HCT116 (cell line): ENCODE results near the gene ANKS1A. TPM values are rescaled to one million over a fixed set of nuclear protein-coding genes. Genes with fewer than 3 reads are reported as not detected.

Source experiments
- ATAC-seq: fragments of 200-7000 bp; cut with Tn5 transposase; 2 replicates; pipeline ENCODE4 v1.9.1; 2020; ENCODE audit warnings: mild to moderate bottlenecking, moderate library complexity
- BruUV-seq: library from RNA; stranded (reverse); fragments of 400-500 nt; replicated peaks from 2 replicates; lab custom pipeline; 2021; lab: Mats Ljungman, UMichigan
- CTCF ChIA-PET: fragments of 300-600 bp; sonication (Branson Sonifier 250); formaldehyde crosslinking; loops from one replicate; lab custom pipeline; 2021; ENCODE audit warnings: antibody characterized with exemption; lab: Charles Lee
- POLR2A ChIA-PET: fragments of 300-600, 350-600 bp; sonication (Branson Sonifier 250); formaldehyde crosslinking; loops from one replicate; lab custom pipeline; 2021; ENCODE audit warnings: antibody characterized with exemption; lab: Charles Lee
- RAD21 ChIA-PET, 2 experiments: fragments of 300-600 bp; sonication (Branson Sonifier 250); formaldehyde crosslinking; loops; one replicate each; lab custom pipeline; 2023; ENCODE audit warnings: low total read pairs in 2 of 2; ENCODE audit not compliant: uncharacterized antibody in 2 of 2, unreplicated experiment in 2 of 2, low non-redundant PET in 1 of 2; lab: Charles Lee
- DNase-seq: peaks from one replicate; pipeline ENCODE4 v3.0.0-alpha.2; 2010; ENCODE audit warnings: low read depth, low spot score
- H2AFZ ChIP-seq: fragments of 200-600 bp; shearing (Covaris generic), sonication (generic); 2 replicates; pipeline ENCODE4 v1.6.1; 2017; ENCODE audit warnings: low read depth, mixed run types, mixed read lengths, antibody characterized with exemption, low read length; ENCODE audit not compliant: poor library complexity, severe bottlenecking
- H3K27ac ChIP-seq: 2 replicates; pipeline ENCODE4 v1.5.1; 2012; ENCODE audit warnings: low read depth, low read length
- H3K27me3 ChIP-seq: fragments of 200-600 bp; sonication (generic); 2 replicates; pipeline ENCODE4 v1.6.1; 2016; ENCODE audit warnings: mixed run types, low read length, mixed read lengths; ENCODE audit not compliant: insufficient read depth
- H3K36me3 ChIP-seq, 2 experiments: fragments of 200-500 bp in 1 of 2; fragments of 200-600 bp in 1 of 2; sonication (Bioruptor generic) in 1 of 2; sonication (generic) in 1 of 2; 2 replicates each; pipeline versions ENCODE4 v1.5.1 to v1.6.1; 2014 to 2016; ENCODE audit warnings: low read length in 2 of 2, inconsistent platforms in 1 of 2, mixed read lengths in 1 of 2, mixed run types in 1 of 2; ENCODE audit not compliant: insufficient read depth in 2 of 2, control insufficient read depth in 1 of 2
- H3K4me1 ChIP-seq, 2 experiments: fragments of 200-600 bp in 1 of 2; sonication (generic) in 1 of 2; 2 replicates each; pipeline versions ENCODE4 v1.5.1 to v1.6.1; 2012 to 2017; ENCODE audit warnings: low read length in 2 of 2, inconsistent platforms in 1 of 2, mild to moderate bottlenecking in 1 of 2, mixed read lengths in 1 of 2, mixed run types in 1 of 2, moderate library complexity in 1 of 2; ENCODE audit not compliant: insufficient read depth in 2 of 2, control insufficient read depth in 1 of 2
- H3K4me2 ChIP-seq: fragments of 200-600 bp; sonication (generic); 2 replicates; pipeline ENCODE4 v1.6.1; 2017; ENCODE audit warnings: mixed run types, low read length, mixed read lengths
- H3K4me3 ChIP-seq, 2 experiments: fragments of 200-600 bp in 1 of 2; sonication (generic) in 1 of 2; replicated peaks in 1 of 2; 2 replicates each; pipeline ENCODE4 v1.5.1; 2011 to 2016; ENCODE audit warnings: low read length in 2 of 2, control low read depth in 1 of 2, low read depth in 1 of 2, mild to moderate bottlenecking in 1 of 2, mixed read lengths in 1 of 2, mixed run types in 1 of 2
- H3K79me2 ChIP-seq: fragments of 200-600 bp; sonication (generic); 2 replicates; pipeline ENCODE4 v1.6.1; 2017; ENCODE audit warnings: mild to moderate bottlenecking, mixed run types, low read length, moderate library complexity, mixed read lengths; ENCODE audit not compliant: insufficient read depth
- H3K9ac ChIP-seq: fragments of 200-600 bp; sonication (generic); 2 replicates; pipeline ENCODE4 v1.6.1; 2016; ENCODE audit warnings: low read length, mixed read lengths
- H3K9me2 ChIP-seq: fragments of 200-600 bp; sonication (generic), shearing (Covaris generic); 2 replicates; pipeline ENCODE4 v1.6.1; 2017; ENCODE audit warnings: mixed run types, mild to moderate bottlenecking, moderate library complexity; ENCODE audit not compliant: insufficient read depth
- H3K9me3 ChIP-seq, 2 experiments: fragments of 200-500 bp in 1 of 2; fragments of 200-600 bp in 1 of 2; sonication (Bioruptor generic) in 1 of 2; sonication (generic) in 1 of 2; 2 replicates each; pipeline ENCODE4 v1.6.1; 2014 to 2017; ENCODE audit warnings: low read length in 2 of 2, mixed read lengths in 2 of 2, inconsistent platforms in 1 of 2, low read depth in 1 of 2, mild to moderate bottlenecking in 1 of 2, mixed run types in 1 of 2, moderate library complexity in 1 of 2; ENCODE audit not compliant: control insufficient read depth in 1 of 2, insufficient read depth in 1 of 2
- H4K20me1 ChIP-seq: fragments of 200-600 bp; sonication (generic), shearing (Covaris generic); 2 replicates; pipeline ENCODE4 v1.6.1; 2017; ENCODE audit warnings: mixed run types, mild to moderate bottlenecking, moderate library complexity; ENCODE audit not compliant: insufficient read depth
- CBX3 ChIP-seq: IDR thresholded peaks from 2 replicates; pipeline ENCODE4 v1.6.1; 2012; ENCODE audit warnings: low read depth
- CEBPB ChIP-seq: IDR thresholded peaks from 2 replicates; pipeline ENCODE4 v1.6.1; 2012; ENCODE audit warnings: low read depth
- CTCF ChIP-seq, 3 experiments: fragments of 200-600 bp in 1 of 3; sonication (generic) in 1 of 3; IDR thresholded peaks in 2 of 3; conservative IDR thresholded peaks in 1 of 3; 2 replicates each; pipeline ENCODE4 v1.5.1; 2012 to 2017; ENCODE audit warnings: low read depth in 2 of 3, low read length in 2 of 3, antibody characterized with exemption in 1 of 3, borderline replicate concordance in 1 of 3, control low read depth in 1 of 3, mild to moderate bottlenecking in 1 of 3, mixed read lengths in 1 of 3, mixed run types in 1 of 3, moderate library complexity in 1 of 3; ENCODE audit not compliant: insufficient read depth in 1 of 3
- JUND ChIP-seq: IDR thresholded peaks from 2 replicates; pipeline ENCODE4 v1.6.1; 2012
- POLR2A ChIP-seq: IDR thresholded peaks from 2 replicates; pipeline ENCODE4 v1.7.0; 2011; ENCODE audit warnings: borderline replicate concordance; ENCODE audit not compliant: insufficient read depth, insufficient read length; ENCODE audit errors: extremely low read depth
- RAD21 ChIP-seq: IDR thresholded peaks from 2 replicates; pipeline ENCODE4 v1.6.1; 2012; ENCODE audit warnings: low read depth, mild to moderate bottlenecking
- SP1 ChIP-seq: IDR thresholded peaks from 2 replicates; pipeline ENCODE4 v1.6.1; 2012; ENCODE audit warnings: low read depth
- SRF ChIP-seq: IDR thresholded peaks from 2 replicates; pipeline ENCODE4 v1.6.1; 2012; ENCODE audit warnings: low read depth
- TCF7L2 ChIP-seq: IDR thresholded peaks from 2 replicates; pipeline ENCODE4 v1.7.0; 2011; ENCODE audit warnings: borderline replicate concordance, inconsistent platforms; ENCODE audit not compliant: insufficient read depth, insufficient read length; ENCODE audit errors: extremely low read depth
- ZFX ChIP-seq: fragments of 450-650 bp; IDR thresholded peaks from 2 replicates; pipeline ENCODE4 v1.6.1; 2017
- ZNF274 ChIP-seq: fragments of 200-500 bp; sonication (Bioruptor generic); IDR thresholded peaks from 2 replicates; pipeline ENCODE4 v1.6.1; 2014; ENCODE audit warnings: mild to moderate bottlenecking, low read depth, low read length, inconsistent platforms
- intact Hi-C: fragments of 100-400 bp; cut with micrococcal nuclease; formaldehyde crosslinking; loops from 2 replicates; pipeline ENCODE4 v1.10.0; 2022
- total RNA-seq: library from RNA; stranded (reverse); gene quantifications from one replicate; pipeline ENCODE4 v1.2.1, GENCODE V29; 2021; ENCODE audit not compliant: unreplicated experiment
- TF ChIP-seq, protein P1 (sequence below): IDR thresholded peaks from 2 replicates; pipeline ENCODE4 v1.6.1; 2011; ENCODE audit warnings: mild to moderate bottlenecking, low read length, moderate library complexity; ENCODE audit not compliant: insufficient replicate concordance; ENCODE audit errors: extremely low read depth

The ANKS1A gene
- total RNA-seq, 1 experiment from 2014 or later, result 20.6 TPM

DNA sequence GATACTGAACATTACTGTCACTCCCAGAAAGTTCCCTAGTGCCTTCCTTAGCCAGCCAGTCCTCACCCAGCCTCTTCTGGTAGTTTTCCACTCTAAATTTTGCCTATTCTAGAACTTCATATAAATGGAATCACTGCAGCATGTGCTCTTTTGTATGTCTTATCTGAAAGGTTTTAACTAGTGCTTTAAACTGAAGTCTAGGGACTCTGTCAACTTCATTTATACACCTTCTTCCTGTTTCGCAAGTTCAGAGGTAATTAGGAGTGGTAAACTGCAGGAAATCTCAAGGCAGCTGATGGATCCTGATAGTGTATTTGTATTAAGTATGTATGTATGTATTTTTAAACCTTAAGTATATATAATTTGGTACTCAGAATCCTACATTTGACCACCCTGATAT lies 157.8 kb downstream of the ANKS1A start:
- Histone ChIP-seq H3K4me2 (no peak overlapping the region), H3K27ac (no peak overlapping the region), H4K20me1 (no peaks in the 10 kb centered on the region), H3K4me1 (no peaks in the 10 kb centered on the region), H3K27me3 (no peaks in the 10 kb centered on the region), H3K9me2 (no peaks in the 10 kb centered on the region), H3K4me3 (no peak overlapping the region), H3K9ac (no peak overlapping the region), H3K9me3 (no peaks in the 10 kb centered on the region), H3K79me2 (no peaks in the 10 kb centered on the region; the same call in 1 of the 2 replicates), H2AFZ (no peak overlapping the region), H3K36me3 (no peaks in the 10 kb centered on the region)
- ChIA-PET RAD21 (no interaction called here), POLR2A (no interaction called here), CTCF (no interaction called here)
- no peak for ATAC-seq
- no peak for DNase-seq
- intact Hi-C loops, result no loop called here
- TF ChIP-seq CTCF (IDR thresholded peaks at IDR 0.05 in 2 of 3, conservative IDR thresholded peaks at IDR 0.05 in 1 of 3; ENCODE audit: borderline replicate concordance in 1 of 3, insufficient read depth in 1 of 3, low read depth in 2 of 3, low read length in 2 of 3) (no peak), POLR2A (no peak), CBX3 (no peak), SRF (no peak)
- no TSS peak for BruUV-seq

GRCh38 chr6:35047265-35048011 lies 158.4 kb downstream of the ANKS1A start:
- no peaks in the 10 kb centered on the region for H3K36me3 ChIP-seq
- ChIA-PET POLR2A (no interaction called here), RAD21 (no interaction called here), CTCF (no interaction called here)
- H3K9me3 ChIP-seq, result no peaks in the 10 kb centered on the region
- DNase-seq (no peak), ATAC-seq (no peak)
- no peak overlapping the region for H3K27ac ChIP-seq
- no peak overlapping the region for H3K9ac ChIP-seq
- BruUV-seq, result no TSS peak
- H3K9me2 ChIP-seq, result no peaks in the 10 kb centered on the region
- H3K4me1 ChIP-seq, result no peaks in the 10 kb centered on the region
- intact Hi-C loops, result no loop called here
- H3K4me2 ChIP-seq, result no peak overlapping the region
- H3K27me3 ChIP-seq, result no peaks in the 10 kb centered on the region
- no peaks in the 10 kb centered on the region; the same call in 1 of the 2 replicates for H3K79me2 ChIP-seq
- H2AFZ ChIP-seq, result no peak overlapping the region
- H3K4me3 ChIP-seq, result no peak overlapping the region
- H4K20me1 ChIP-seq, result no peaks in the 10 kb centered on the region
- TF ChIP-seq CEBPB (no peak), JUND (no peak), SP1 (no peak), RAD21 (no peak), ZNF274 (no peak), TCF7L2 (no peak), POLR2A (no peak), ZFX (no peak)
- TF ChIP-seq, protein P1, sequence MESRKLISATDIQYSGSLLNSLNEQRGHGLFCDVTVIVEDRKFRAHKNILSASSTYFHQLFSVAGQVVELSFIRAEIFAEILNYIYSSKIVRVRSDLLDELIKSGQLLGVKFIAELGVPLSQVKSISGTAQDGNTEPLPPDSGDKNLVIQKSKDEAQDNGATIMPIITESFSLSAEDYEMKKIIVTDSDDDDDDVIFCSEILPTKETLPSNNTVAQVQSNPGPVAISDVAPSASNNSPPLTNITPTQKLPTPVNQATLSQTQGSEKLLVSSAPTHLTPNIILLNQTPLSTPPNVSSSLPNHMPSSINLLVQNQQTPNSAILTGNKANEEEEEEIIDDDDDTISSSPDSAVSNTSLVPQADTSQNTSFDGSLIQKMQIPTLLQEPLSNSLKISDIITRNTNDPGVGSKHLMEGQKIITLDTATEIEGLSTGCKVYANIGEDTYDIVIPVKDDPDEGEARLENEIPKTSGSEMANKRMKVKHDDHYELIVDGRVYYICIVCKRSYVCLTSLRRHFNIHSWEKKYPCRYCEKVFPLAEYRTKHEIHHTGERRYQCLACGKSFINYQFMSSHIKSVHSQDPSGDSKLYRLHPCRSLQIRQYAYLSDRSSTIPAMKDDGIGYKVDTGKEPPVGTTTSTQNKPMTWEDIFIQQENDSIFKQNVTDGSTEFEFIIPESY, result no peak
